AG08396 (cell line): Measurements from ENCODE around the gene PRPF40A.

ENCODE experiments used
- DNase-seq: peaks from one replicate; pipeline ENCODE4 v3.0.0; 2012; ENCODE audit warnings: low spot score, mixed read lengths

Gene PRPF40A

DNA sequence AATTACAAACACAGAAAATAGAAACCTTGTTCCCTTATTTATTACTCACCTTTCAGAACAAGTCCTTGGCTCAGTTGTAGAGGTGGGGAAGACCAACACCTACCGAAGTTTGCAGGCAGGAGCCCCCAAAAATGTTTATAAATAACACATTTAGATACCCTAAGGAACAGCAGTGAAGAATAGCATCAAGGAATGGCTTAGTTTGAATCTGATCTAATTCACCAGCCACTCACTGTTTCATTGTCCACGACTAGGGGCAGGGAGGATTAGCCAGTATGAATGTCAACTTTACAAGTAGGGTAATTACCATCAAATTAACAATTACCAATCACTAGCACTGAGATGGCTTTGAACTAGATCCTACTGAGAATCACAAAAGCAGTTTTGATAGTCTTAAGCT lies 65.4 kb downstream of the PRPF40A start:
- DNase-seq: no peak

DNA sequence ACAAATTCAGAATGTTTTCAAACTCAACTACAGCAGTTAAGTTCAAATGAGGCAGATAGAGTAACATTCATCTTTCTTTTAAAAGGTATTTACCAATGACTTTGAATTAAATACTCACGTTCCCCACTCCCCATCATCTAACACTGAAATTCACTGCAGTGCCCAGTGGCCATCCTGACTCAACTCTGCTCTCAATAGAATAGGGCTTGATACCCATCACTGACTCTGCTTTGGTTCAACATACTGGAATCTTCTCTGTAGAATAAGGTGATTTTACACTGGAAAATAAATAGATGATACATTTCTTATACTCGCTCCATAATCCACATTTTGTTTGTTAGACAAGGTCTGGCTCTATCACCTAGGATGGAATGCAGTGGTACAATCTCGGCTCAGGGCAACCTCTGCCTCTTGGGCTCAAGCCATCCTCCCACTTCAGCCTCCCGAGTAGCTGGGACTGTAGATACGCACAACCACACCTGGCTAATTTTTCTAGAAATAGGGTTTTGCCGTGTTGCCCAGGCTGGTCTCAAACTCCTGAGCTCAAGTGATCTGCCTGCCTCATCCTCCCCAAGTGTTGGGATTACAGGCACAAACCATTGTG lies 66.4 kb downstream of the PRPF40A start:
- DNase-seq: no peak

DNA sequence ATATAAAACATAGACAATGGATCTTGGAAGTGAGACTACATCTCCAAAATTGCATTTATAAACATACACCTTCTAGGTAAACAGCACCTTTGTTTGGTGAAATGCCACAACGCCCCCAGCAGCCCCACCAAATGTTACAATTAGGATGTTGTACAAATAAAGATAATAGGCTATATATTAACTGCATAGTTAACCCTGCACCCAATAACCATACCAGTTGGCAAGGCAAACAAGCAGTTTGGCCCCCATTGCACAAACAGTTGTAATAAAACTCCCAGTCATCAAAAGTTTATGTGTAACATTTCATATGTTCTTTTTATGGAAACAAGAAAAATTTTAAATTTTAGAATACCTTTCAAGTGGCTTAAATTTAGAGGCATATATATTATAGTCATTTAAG lies 67.3 kb downstream of the PRPF40A start:
- DNase-seq: no peak

DNA sequence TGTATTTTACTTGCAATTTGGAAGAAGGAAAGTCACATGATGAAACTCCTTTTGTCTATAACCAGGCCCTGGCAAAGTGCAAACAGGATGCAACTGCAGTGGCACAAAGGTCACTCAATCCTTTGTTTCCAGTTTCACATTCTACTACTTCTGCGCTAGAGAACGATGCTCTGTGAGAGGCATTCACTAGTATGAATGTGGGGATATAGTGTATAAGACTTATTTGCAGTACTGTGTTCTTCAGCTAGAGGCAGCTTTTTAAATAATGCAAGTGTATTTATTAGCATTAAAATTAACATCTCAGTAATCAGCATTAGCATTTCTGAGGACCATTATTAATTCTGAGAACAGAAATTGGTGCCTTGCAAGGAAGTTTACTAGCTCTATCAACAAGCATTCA lies 68.9 kb downstream of the PRPF40A start:
- DNase-seq: no peak

DNA sequence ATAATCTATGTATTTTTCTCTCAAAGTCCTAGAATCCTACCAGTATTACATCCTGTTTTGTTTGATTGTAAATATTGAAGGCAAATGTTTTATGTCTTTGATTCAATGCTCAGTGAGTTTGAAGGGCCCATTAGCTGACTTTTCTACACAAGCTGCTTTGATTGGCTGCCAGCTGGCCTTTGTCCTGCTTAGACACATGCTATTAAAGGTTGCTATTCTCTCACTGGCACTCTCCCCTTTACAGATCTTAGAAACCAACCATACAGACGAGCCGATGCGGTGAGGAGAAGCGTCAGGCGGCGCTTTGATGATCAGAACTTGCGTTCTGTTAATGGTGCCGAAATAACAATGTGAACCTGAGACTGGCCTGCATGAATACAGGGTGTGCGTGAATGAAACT lies 69.7 kb downstream of the PRPF40A start:
- DNase-seq: peak; percentile 21

DNA sequence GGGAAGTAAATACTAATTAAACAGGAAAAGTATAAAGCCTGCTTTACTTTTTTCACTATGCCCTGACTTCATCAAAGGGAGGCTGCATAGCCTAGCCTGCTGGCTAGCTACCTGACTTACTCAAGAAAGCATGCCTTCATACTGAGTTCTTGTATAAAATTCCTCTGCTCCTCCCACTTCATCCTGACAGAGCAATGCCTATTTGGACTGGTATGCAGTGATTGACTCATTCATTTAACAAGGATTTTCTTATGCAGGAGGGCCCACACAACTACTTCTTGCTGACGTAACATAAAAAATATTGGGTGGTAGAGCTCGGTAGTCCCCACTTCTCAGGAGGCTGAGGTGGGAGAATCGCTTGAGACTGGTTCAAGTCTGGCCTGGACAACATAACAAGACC lies 70.5 kb downstream of the PRPF40A start:
- peak; percentile 75 for DNase-seq

DNA sequence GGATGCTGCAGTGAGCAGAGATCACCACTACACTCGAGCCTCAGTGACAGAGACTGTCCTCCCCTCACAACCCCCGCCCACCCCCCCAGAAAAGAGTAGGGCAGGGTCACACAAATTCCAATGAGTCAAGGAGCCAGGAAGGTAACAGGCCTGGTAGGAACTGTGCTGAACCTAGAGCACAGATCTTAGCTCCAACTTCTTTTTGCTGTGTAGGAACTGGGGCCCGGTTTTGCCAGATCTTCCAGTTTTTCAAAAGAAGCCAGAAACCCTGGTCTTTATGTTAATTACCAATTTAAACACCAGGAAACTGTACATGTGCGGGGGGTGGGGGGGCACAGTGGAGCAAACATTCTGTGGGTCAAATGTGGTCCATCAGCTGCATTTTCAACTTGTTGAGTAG lies 71.0 kb downstream of the PRPF40A start:
- DNase-seq: no peak

DNA sequence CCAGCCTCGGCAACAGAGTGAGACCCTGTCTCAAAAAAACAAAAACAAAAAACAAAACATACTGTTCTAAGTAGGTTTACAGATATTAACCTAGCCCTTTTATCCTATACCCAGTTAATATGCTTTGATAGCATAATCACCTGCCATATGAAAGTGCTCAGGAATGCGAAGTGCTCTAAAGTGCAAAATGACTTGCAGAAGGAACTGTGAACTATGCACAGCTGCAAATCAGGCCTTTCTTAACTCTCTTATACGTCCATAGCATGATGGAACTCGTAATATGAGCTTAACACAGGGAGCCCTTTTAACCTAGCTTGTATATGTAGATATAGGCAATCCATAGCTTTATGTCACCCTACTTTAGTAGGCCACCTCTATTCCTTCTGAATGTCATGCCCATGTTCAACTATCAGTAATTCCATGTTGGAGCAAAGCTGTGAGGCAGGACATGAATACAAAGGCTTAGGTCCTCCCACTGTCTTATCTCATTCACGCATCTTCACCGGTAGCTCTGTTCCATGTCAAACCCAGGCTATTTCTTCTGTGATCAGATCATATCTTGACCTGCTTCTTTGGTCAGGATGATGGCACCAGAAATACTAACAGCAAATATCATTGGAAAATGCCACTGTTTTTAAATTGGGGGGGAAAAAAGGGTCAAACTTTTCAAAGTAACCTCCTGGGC lies 72.9 kb downstream of the PRPF40A start:
- no peak for DNase-seq

DNA sequence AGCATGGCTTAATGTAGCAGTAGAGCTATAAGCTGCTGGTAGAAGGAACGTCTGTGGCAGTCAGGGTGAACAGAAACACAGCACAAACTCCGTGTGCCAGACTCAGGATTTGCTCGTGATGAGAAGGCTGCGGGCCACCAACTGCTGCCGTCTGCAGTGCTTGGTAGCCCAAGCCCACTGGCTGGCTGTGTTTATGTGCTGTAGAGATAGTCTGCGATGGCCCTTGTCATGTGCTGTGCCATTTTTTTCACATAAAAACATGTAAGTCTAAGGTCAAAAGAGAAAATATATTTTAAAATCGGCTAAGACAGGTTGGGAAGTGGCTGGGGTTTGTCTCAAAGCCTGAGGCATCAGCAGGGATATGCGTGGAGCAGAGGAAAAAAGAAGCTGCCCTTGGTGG lies 78.7 kb downstream of the PRPF40A start:
- DNase-seq: no peak

DNA sequence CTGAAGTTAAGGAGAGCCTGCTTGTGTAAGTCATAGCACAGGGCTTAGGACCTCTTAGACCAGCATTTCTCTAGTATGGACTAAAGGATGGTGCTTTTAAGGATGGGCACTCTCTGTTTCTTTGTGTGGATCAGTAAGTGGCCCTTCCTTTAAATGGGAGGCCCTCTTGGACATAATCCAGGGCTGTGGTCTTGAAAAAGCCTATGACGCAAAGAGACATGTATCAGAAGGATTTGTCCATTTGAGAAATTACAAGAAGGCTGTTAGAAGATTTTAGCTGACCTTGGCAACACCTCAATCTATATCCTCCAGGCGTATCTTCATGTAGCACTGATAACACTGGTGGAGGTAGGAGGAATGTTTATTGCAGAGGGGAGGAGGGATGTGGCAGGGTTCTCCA lies 79.2 kb downstream of the PRPF40A start:
- DNase-seq: no peak

DNA sequence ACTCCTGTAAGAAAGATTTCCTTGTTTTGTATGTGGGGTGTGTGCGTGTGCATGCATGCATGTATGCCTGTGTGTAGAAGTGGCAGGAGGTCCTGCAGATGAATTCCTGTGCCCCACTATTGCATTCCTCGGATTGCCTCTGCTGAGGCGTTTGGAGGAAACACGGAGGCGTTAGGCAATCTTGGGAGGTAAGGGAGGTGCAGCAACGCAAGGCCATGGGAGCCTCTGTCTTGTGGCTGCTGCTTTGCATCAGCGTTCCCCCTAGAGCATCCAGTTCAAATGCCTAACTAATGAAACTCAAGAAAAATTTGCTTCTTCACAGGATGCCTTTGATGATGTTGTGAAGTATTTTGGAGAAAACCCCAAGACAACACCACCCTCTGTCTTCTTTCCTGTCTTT lies 80.0 kb downstream of the PRPF40A start:
- DNase-seq: no peak

DNA sequence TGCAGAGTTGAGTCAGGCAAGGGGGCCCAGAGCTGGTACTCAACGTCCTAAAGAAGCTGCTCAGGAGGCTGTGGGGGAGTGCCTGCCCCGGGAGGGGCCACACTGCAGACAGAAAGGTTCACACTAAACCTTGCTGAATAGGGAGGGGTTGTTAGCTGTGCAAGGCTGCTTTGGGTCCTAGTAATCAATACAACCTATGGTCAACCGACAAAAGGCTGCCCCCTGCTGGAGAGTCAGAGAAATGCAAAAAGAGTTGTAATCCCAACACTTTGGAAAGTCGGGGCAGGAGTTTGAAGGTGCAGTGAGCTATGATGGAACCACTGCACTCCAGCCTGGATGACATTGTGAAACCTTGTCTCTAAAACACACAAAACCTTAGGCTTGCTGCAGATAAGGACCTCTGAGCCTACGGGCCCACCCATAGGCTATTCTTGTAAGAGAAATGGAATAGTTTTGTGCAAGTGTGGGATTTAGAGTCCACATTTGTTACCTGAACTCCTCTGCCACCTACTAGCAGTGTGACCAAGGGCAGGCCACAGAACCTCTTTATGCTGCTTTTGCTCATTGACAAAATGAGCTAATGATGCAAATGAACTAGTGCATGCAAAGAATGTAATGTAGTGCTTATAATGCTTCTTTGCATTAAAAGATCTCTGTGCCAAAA lies 81.5 kb downstream of the PRPF40A start:
- peak; percentile 62 for DNase-seq

DNA sequence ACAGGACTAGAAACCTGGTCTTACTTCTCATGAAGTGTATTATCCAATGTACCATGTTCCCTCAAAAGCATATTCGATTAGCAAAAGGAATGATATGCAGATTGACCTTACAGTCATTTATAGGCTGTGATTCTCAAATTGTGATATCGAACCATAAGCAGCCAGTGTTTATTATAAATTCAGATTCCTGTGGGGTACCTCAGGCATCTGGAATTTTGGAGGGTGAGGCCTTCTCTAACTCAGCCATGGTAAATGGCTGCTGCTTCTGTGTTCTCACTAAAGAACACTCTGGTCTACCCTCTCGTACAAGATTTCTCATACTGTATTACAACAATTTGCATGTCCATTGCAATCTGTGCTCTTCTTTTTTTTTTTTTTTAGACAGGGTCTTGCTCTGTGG lies 84.5 kb downstream of the PRPF40A start:
- DNase-seq: peak; percentile 24

DNA sequence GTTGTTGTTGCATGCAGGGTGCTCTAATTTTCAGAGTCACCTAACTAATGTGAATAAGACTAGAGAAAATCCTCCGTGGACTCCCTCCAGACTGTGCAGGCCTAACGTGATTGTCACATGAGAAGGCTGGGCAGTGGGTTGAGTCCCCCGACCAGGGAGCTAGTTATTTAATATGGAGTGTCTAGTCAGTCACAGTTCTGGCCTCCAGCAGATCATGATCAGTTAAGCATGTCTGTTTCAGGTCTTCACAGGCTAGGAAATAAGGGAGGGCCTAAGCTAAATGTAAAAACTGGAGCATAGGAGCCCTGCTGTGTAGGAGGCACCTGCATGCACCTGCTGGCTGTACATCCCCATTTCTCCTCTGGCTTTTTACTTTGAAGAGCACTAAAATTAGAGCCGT lies 86.8 kb downstream of the PRPF40A start:
- DNase-seq: no peak

DNA sequence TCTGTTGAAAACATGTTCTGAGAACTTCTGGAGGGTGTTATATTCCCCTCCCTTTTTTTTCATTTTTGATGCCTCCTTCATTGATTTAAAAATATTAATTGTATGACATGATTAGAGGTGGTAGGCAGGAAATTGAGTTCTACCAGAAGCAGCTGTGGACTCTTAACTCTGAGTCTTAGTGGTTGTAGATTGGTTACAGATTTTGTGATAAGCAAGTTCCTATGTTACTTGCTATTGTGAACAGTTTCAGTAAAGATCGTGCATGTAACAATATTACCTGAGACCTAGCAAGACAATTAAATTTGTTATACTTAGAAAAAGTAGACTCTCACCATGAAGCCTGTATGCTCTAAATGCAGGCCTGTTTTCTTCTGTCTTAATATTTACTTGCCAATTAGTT lies 88.1 kb downstream of the PRPF40A start:
- no peak for DNase-seq

DNA sequence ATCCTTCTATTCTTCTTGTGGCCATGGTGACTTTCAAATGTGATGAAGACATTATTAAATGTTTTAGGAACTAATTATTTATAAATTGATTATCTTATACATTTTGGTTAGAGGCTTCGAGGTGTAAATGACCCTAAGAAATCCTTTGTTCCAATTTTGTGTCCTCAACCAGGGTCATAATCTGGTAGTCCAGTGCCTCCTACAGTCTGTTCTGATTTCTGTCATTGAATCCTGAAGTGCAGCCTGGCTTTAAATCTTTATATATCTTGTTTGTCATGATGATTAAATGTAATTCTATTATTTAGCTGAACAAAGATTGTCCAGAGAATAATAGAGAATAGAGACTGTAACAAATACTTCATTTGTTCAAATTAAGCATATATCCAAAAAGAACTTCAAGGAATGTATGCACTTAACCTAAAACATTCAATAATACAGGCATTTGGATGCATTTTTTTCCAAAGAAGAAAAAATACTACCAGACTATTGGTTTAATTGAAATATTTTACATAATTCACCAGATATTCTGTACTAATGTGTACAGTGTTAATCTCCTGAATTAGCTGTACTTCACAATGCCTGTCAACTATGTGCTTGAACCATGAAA lies 89.8 kb downstream of the PRPF40A start:
- peak; percentile 32 for DNase-seq

DNA sequence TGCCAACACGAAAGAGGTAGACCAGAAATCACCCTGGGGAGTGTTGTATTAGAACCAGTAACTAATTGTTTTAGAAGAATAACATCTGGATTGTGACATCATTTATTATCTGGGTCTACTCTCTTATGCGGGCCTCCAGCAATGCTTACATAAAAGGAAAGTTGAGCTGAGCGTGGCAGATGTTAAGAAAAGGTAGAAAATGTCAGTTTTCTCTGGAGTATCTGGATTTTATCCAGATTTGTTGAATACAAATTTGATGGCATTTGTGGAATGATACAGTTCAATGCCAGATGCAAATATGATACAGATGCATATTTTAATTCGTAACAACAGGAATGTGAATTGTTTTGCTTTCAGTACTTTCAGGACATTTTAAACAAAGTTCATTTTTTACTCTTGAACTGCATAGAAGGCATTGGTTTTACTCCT lies 90.3 kb downstream of the PRPF40A start:
- DNase-seq: no peak

DNA sequence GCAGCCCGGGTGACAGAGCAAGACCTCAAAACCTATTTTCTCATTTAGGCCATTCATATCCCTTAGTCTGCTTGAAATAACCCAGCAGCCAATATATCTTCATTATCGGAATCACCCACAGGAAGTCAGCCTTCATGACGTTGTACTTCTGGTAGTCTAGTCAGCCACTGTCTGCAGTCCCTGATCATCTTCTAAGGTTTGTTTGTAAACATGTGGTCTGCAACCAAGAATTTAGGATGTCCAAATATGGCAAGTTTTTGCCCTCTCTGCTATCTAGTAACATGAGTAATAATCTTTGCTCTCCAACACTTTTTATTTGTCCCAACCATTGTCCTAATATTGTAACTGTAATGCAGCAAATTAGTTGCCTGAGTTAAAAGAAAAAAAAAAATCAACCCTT lies 92.5 kb downstream of the PRPF40A start:
- no peak for DNase-seq

DNA sequence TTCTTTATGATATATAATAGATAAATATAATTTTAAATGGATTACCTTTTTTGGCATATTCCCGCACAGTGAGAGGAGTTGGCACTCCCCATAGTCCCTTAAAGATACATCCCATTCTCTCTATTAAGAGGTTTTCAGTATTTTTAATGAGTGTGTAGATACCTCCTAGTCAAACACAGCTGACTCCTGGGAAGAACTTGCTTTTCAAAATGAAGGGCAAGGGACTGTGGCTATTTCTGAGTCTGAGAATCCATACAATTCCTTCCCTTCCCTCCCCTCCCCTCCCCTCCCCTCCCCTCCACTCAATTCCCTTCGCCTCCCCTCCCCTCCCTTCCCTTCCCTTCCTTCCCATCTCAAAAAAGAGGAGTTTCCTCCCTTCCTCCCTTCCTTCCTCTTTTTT lies 93.5 kb downstream of the PRPF40A start:
- DNase-seq: no peak

DNA sequence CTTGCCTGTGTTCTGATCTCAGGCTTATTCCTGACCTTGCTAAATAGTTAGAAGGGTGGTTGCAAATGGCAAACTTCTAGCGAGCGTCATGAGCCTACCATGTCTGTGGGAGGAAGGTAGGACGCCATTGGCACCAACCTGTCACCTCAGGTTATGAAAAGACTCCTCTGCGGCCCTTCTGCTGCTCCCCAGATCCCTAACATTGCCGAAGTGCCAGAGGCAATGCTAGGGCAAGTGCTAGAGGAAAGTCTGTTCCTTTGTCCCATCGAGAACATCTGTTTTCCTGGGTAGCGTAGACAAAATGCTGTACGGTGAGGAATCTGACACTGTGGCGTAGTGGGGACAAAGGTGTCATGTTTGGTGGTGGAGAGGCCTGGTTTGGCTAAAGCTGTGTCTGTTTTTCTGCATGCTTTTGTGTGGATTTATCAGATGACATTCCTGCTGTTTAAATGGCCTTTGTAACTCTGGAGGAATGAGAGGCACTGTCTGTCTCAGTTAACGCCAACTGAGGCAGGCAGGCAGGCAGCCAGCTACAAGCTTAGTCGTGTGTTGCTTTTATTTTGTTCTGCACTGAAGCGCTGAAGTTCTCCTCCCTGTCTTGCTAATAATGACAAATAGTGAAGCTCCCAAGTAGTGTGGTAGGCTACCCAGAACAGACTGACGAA lies 94.1 kb downstream of the PRPF40A start:
- DNase-seq: no peak

DNA sequence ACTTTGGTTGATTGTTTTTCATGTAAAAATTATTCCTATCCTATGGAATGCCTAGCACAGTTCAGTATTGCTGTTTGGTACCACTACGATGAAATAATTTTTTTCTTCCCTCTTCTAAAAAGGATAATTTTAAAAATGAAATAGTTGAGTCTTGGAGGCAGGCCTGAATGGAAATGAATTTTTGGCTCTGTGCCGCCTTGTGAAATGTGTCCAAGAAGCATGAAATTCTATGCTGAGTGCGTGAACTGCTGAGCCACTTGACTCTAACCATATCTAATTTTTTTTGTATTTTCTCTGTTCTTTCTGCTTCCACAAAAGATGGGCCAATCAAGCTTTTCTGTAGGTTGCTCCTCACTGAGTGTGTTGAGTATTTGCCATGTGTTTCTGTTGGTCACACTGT lies 95.0 kb downstream of the PRPF40A start:
- no peak for DNase-seq

DNA sequence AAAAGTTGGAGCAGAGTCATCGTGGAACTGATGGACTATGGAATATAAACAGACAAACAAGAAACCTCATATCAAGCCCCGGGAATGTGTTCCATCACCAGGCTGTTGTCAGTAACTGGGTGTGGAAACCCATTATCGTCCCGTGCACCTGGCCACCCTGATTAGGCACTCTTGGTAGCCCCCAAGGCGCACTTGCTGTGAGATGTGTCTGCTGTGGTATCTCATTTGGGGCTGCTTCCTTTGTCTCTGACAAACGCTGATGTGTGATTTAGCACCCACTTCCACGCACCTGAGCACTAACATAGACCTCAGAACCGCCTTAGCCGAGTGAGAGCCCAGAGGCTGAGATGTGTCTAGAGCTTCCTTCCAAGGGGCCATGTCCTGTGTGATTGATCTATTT lies 96.3 kb downstream of the PRPF40A start:
- DNase-seq: no peak

DNA sequence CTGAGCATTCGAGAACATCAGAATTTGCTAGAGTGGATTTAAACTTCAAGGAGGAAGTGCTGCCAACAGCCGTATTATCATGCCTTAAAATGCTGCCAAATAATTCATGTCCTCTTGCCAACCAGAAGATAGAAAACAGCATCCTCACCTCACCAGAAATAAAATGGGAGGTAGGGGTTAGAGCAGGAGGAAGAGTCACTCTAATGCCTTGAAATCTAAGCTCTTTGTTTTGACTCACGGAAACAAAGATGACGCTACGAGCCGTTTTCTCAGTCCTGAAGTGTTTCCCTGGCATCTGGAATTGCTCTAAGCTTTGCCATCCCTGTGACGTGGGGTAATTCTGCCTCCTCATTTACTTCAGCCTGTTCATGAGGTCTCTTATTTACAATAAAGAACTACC lies 97.1 kb downstream of the PRPF40A start:
- DNase-seq: no peak
